H9 (cell line): Measurements from ENCODE around the gene RNASEH2B. TPM values are rescaled to one million over a fixed set of nuclear protein-coding genes. Genes with fewer than 3 reads are reported as not detected.

Experiments
- DNase-seq: peaks from one replicate; pipeline ENCODE4 v3.0.0-alpha.2; 2017
- H2AFZ ChIP-seq: one replicate; pipeline ENCODE4 v1.6.1; 2013; ENCODE audit warnings: mild to moderate bottlenecking, low read length, control low read depth, moderate library complexity
- H2AK5ac ChIP-seq: 2 replicates; pipeline ENCODE4 v1.6.1; 2013; ENCODE audit warnings: low read length, control low read depth, mixed read lengths; ENCODE audit not compliant: insufficient read length
- H2BK120ac ChIP-seq: one replicate; pipeline ENCODE4 v1.6.1; 2013; ENCODE audit warnings: low read depth, mild to moderate bottlenecking, low read length, control low read depth, inconsistent platforms; ENCODE audit not compliant: poor library complexity, severe bottlenecking
- H2BK12ac ChIP-seq: 2 replicates; pipeline ENCODE4 v1.6.1; 2013; ENCODE audit warnings: low read length, control low read depth, mixed read lengths, low read depth; ENCODE audit not compliant: insufficient read length
- H2BK15ac ChIP-seq: 2 replicates; pipeline ENCODE4 v1.6.1; 2013; ENCODE audit warnings: low read depth, low read length, control low read depth
- H2BK20ac ChIP-seq: one replicate; pipeline ENCODE4 v1.6.1; 2013; ENCODE audit warnings: low read depth, mild to moderate bottlenecking, low read length, control low read depth, inconsistent platforms; ENCODE audit not compliant: poor library complexity, severe bottlenecking
- H2BK5ac ChIP-seq: 2 replicates; pipeline ENCODE4 v1.6.1; 2013; ENCODE audit warnings: low read length, control low read depth, mixed read lengths; ENCODE audit not compliant: insufficient read length
- H3K14ac ChIP-seq: 2 replicates; pipeline ENCODE4 v1.6.1; 2013; ENCODE audit warnings: low read length, control low read depth; ENCODE audit not compliant: insufficient read depth
- H3K18ac ChIP-seq: 2 replicates; pipeline ENCODE4 v1.6.1; 2013; ENCODE audit warnings: low read depth, mild to moderate bottlenecking, mixed read lengths, low read length, control low read depth; ENCODE audit not compliant: insufficient read length
- H3K23ac ChIP-seq: 2 replicates; pipeline ENCODE4 v1.6.1; 2013; ENCODE audit warnings: low read length, control low read depth, mixed read lengths, low read depth; ENCODE audit not compliant: insufficient read length
- H3K23me2 ChIP-seq: 2 replicates; pipeline ENCODE4 v1.6.1; 2013; ENCODE audit warnings: low read depth, mild to moderate bottlenecking, mixed read lengths, low read length, control low read depth; ENCODE audit not compliant: insufficient read length, poor library complexity, severe bottlenecking
- H3K27ac ChIP-seq: 2 replicates; pipeline ENCODE4 v1.5.1; 2013; ENCODE audit warnings: low read length, control low read depth, mixed read lengths, low read depth; ENCODE audit not compliant: insufficient read length
- H3K27me3 ChIP-seq: 2 replicates; pipeline ENCODE4 v1.6.1; 2013; ENCODE audit warnings: low read length, control low read depth, inconsistent platforms; ENCODE audit not compliant: insufficient read depth
- H3K4ac ChIP-seq: 2 replicates; pipeline ENCODE4 v1.6.1; 2013; ENCODE audit warnings: low read depth, mild to moderate bottlenecking, control low read depth, inconsistent platforms, low read length, moderate library complexity
- H3K4me1 ChIP-seq: 2 replicates; pipeline ENCODE4 v1.6.1; 2013; ENCODE audit warnings: low read length, control low read depth, inconsistent platforms; ENCODE audit not compliant: insufficient read depth
- H3K4me2 ChIP-seq: 2 replicates; pipeline ENCODE4 v1.6.1; 2013; ENCODE audit warnings: low read length, control low read depth, mixed read lengths; ENCODE audit not compliant: insufficient read length, insufficient read depth
- H3K56ac ChIP-seq: 2 replicates; pipeline ENCODE4 v1.6.1; 2013; ENCODE audit warnings: low read depth, mild to moderate bottlenecking, mixed read lengths, low read length, control low read depth; ENCODE audit not compliant: insufficient read length
- H3K79me1 ChIP-seq: 2 replicates; pipeline ENCODE4 v1.6.1; 2013; ENCODE audit warnings: low read depth, mild to moderate bottlenecking, moderate library complexity, low read length, control low read depth, inconsistent platforms; ENCODE audit not compliant: insufficient read depth, poor library complexity, severe bottlenecking
- H3K79me2 ChIP-seq: 2 replicates; pipeline ENCODE4 v1.6.1; 2013; ENCODE audit warnings: low read length, control low read depth, inconsistent platforms; ENCODE audit not compliant: insufficient read depth
- H3K9ac ChIP-seq: 2 replicates; pipeline ENCODE4 v1.6.1; 2013; ENCODE audit warnings: low read length, control low read depth, mixed read lengths; ENCODE audit not compliant: insufficient read length; ENCODE audit errors: extremely low read depth
- H3K9me3 ChIP-seq: one replicate; pipeline ENCODE4 v1.6.1; 2013; ENCODE audit warnings: low read depth, low read length, inconsistent platforms; ENCODE audit not compliant: control insufficient read depth
- H3T11ph ChIP-seq: one replicate; pipeline ENCODE4 v1.6.1; 2013; ENCODE audit warnings: mild to moderate bottlenecking, low read length, control low read depth, inconsistent platforms
- H4K20me1 ChIP-seq: one replicate; pipeline ENCODE4 v1.6.1; 2013; ENCODE audit not compliant: control insufficient read depth, insufficient read length, insufficient read depth
- H4K5ac ChIP-seq: 2 replicates; pipeline ENCODE4 v1.6.1; 2013; ENCODE audit warnings: low read depth, mild to moderate bottlenecking, mixed read lengths, low read length, control low read depth; ENCODE audit not compliant: insufficient read length
- H4K8ac ChIP-seq: replicated peaks from 2 replicates; pipeline ENCODE4 v1.6.1; 2013; ENCODE audit warnings: low read length, control low read depth, mixed read lengths, low read depth; ENCODE audit not compliant: insufficient read length
- H4K91ac ChIP-seq: 2 replicates; pipeline ENCODE4 v1.6.1; 2013; ENCODE audit warnings: low read depth, mild to moderate bottlenecking, moderate library complexity, mixed read lengths, low read length, control low read depth; ENCODE audit not compliant: insufficient read length
- H3K27ac Mint-ChIP-seq, 3 experiments: 2 replicates in 2 of 3; 3 replicates in 1 of 3; pipeline ENCODE4 v1.8.0; 2020 to 2021; ENCODE audit warnings: mixed read lengths in 3 of 3, mild to moderate bottlenecking in 1 of 3, moderate library complexity in 1 of 3
- H3K27me3 Mint-ChIP-seq: 2 replicates; pipeline ENCODE4 v1.8.0; 2021; ENCODE audit warnings: low read depth, mild to moderate bottlenecking, moderate library complexity, mixed read lengths
- H3K36me3 Mint-ChIP-seq, 3 experiments: 2 replicates in 2 of 3; 3 replicates in 1 of 3; pipeline ENCODE4 v1.8.0; 2020 to 2021; ENCODE audit warnings: low read depth in 3 of 3, mixed read lengths in 3 of 3; ENCODE audit not compliant: insufficient read depth in 1 of 3
- H3K4me1 Mint-ChIP-seq, 2 experiments: 2 replicates each; pipeline ENCODE4 v1.8.0; 2020; ENCODE audit warnings: mixed read lengths in 2 of 2
- H3K4me3 Mint-ChIP-seq, 2 experiments: 2 replicates in 1 of 2; 3 replicates in 1 of 2; pipeline ENCODE4 v1.8.0; 2020 to 2021; ENCODE audit warnings: mild to moderate bottlenecking in 2 of 2, mixed read lengths in 2 of 2, moderate library complexity in 1 of 2
- H3K9me3 Mint-ChIP-seq, 2 experiments: 2 replicates in 1 of 2; 3 replicates in 1 of 2; pipeline ENCODE4 v1.8.0; 2020; ENCODE audit warnings: mild to moderate bottlenecking in 2 of 2, mixed read lengths in 2 of 2, moderate library complexity in 1 of 2
- WGBS: extraction: QIAGEN DNeasy Blood & Tissue Kit; methylation state at CpG from one replicate; pipeline ENCODE4 v1.1.7; 2013; ENCODE audit warnings: missing lambda C conversion rate, low lambda C conversion rate, mixed read lengths; ENCODE audit not compliant: insufficient read length; ENCODE audit errors: extremely low coverage; 5-methylcytosine and 5-hydroxymethylcytosine counted together
- total RNA-seq: library from RNA; stranded (reverse); gene quantifications from 2 replicates; pipeline ENCODE4 v1.2.1, GENCODE V29; 2021
- TF ChIP-seq, protein P1 (sequence below): fragments of 200-600 bp; sonication (generic); conservative IDR thresholded peaks from 3 replicates; pipeline ENCODE4 v1.8.0; 2021; ENCODE audit warnings: antibody characterized with exemption, mild to moderate bottlenecking

Gene RNASEH2B
- total RNA-seq, 1 experiment from 2014 or later, result 53.9 TPM

- Histone ChIP-seq H2BK12ac (no peak overlapping the region), H3K9me3 (peaks cover 4% of the 10 kb centered on the region), H3K27ac (no peak overlapping the region), H2AFZ (no peak overlapping the region), H3K18ac (no peak overlapping the region), H2AK5ac (no peak overlapping the region), H3K9ac (no peak overlapping the region), H4K20me1 (no peaks in the 10 kb centered on the region), H2BK20ac (no peak overlapping the region), H4K91ac (no peak overlapping the region), H3K79me2 (peaks cover 5% of the 10 kb centered on the region; the same call in 1 of the 2 replicates), H3K56ac (no peak overlapping the region), H4K5ac (no peak overlapping the region), H3K4ac (no peak overlapping the region), H3K23ac (no peak overlapping the region), H3K79me1 (peaks cover under 1% of the 10 kb centered on the region), H2BK5ac (no peak overlapping the region), H3K27me3 (no peaks in the 10 kb centered on the region), H2BK120ac (no peak overlapping the region), H2BK15ac (no peak overlapping the region), H3T11ph (no peak overlapping the region), H4K8ac (no peak overlapping the region), H3K4me1 (peaks cover 5% of the 10 kb centered on the region; the same call in 1 of the 2 replicates), H3K4me2 (no peak overlapping the region), H3K23me2 (no peaks in the 10 kb centered on the region), H3K14ac (no peak overlapping the region)
- Mint-ChIP-seq H3K9me3 (peaks cover 8 to 10% of the 10 kb centered on the region in 2 experiments), H3K4me3 (peak overlapping the region in 1 of 2 experiments; percentile 36; a peak in 1 of 5 replicates), H3K27ac (peak overlapping the region in 2 of 3 experiments; percentile 59 to 62; a peak in 5 of 7 replicates), H3K27me3 (no peaks in the 10 kb centered on the region), H3K36me3 (peaks cover 9 to 14% (median 12%) of the 10 kb centered on the region in 3 experiments), H3K4me1 (peaks cover 26 to 33% of the 10 kb centered on the region in 2 experiments)
- TF ChIP-seq, protein P1, sequence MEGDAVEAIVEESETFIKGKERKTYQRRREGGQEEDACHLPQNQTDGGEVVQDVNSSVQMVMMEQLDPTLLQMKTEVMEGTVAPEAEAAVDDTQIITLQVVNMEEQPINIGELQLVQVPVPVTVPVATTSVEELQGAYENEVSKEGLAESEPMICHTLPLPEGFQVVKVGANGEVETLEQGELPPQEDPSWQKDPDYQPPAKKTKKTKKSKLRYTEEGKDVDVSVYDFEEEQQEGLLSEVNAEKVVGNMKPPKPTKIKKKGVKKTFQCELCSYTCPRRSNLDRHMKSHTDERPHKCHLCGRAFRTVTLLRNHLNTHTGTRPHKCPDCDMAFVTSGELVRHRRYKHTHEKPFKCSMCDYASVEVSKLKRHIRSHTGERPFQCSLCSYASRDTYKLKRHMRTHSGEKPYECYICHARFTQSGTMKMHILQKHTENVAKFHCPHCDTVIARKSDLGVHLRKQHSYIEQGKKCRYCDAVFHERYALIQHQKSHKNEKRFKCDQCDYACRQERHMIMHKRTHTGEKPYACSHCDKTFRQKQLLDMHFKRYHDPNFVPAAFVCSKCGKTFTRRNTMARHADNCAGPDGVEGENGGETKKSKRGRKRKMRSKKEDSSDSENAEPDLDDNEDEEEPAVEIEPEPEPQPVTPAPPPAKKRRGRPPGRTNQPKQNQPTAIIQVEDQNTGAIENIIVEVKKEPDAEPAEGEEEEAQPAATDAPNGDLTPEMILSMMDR, result no peak
- WGBS, result no CpG with 5 or more reads among the region's 2 CpGs
- no peak for DNase-seq
Measured at GRCh38 chr13:50916701-50917184, 7.2 kb downstream of the RNASEH2B start.
